Upper lobe of right lung (tissue), 1 donor: ENCODE measurements around the gene TSNAX. TPM values are rescaled to one million over a fixed set of nuclear protein-coding genes. Genes with fewer than 3 reads are reported as not detected.

ENCODE experiments used
- ATAC-seq: fragments of 200-7000 bp; cut with Tn5 transposase; one replicate; pipeline ENCODE4 v1.9.1; 2020; ENCODE audit warnings: mild to moderate bottlenecking, moderate library complexity
- DNase-seq: peaks from one replicate; pipeline ENCODE4 v3.0.0-alpha.2; 2020
- H3K27ac ChIP-seq: fragments of 200-600 bp; one replicate; pipeline ENCODE4 v1.8.0; 2022
- H3K27me3 ChIP-seq: fragments of 200-600 bp; one replicate; pipeline ENCODE4 v1.8.0; 2022; ENCODE audit warnings: mild to moderate bottlenecking
- H3K36me3 ChIP-seq: fragments of 200-600 bp; one replicate; pipeline ENCODE4 v1.8.0; 2022
- H3K4me1 ChIP-seq: fragments of 200-600 bp; one replicate; pipeline ENCODE4 v1.8.0; 2022
- H3K4me3 ChIP-seq: fragments of 200-600 bp; one replicate; pipeline ENCODE4 v1.8.0; 2022; ENCODE audit warnings: mild to moderate bottlenecking
- H3K9me3 ChIP-seq: fragments of 200-600 bp; one replicate; pipeline ENCODE4 v1.8.0; 2022
- CTCF ChIP-seq: fragments of 200-600 bp; IDR thresholded peaks from one replicate; pipeline ENCODE4 v1.8.0; 2022; ENCODE audit warnings: antibody characterized with exemption
- intact Hi-C: fragments of 100-400 bp; cut with DNase I; formaldehyde crosslinking; loops from one replicate; pipeline ENCODE4 v1.11.0; 2022
- total RNA-seq: library from RNA; stranded (reverse); fragmentation: NEBNext Ultra II Directional; extraction: Animal tissue kit (Norgen Biotek cat#: 25700); gene quantifications from one replicate; pipeline ENCODE4 v1.2.1, GENCODE V29; 2021
- donor health status: DM: no; HTN: yes; CAD: no; lungs with severe emphysema.

The TSNAX gene
- total RNA-seq, 1 donor from 2014 or later: 36.0 TPM

- intact Hi-C loops: no loop called here
- no peak for ATAC-seq
- no peaks in the 10 kb centered on the region for H3K27me3 ChIP-seq
- TF ChIP-seq CTCF: no peak
- H3K27ac ChIP-seq: no peak overlapping the region
- H3K4me3 ChIP-seq: no peak overlapping the region
- H3K9me3 ChIP-seq: no peaks in the 10 kb centered on the region
- no peaks in the 10 kb centered on the region for H3K36me3 ChIP-seq
- no peak for DNase-seq
- no peaks in the 10 kb centered on the region for H3K4me1 ChIP-seq
Observed at GRCh38 chr1:231581859-231582258, 53.4 kb downstream of the TSNAX start.

- Histone ChIP-seq H3K4me3 (no peak overlapping the region), H3K36me3 (no peaks in the 10 kb centered on the region), H3K27me3 (no peaks in the 10 kb centered on the region), H3K27ac (no peak overlapping the region), H3K9me3 (no peaks in the 10 kb centered on the region), H3K4me1 (no peaks in the 10 kb centered on the region)
- ATAC-seq: no peak
- no peak for TF ChIP-seq CTCF
- intact Hi-C loops: no loop called here
- no peak for DNase-seq
Observed at GRCh38 chr1:231583376-231583775, 54.9 kb downstream of the TSNAX start.

GRCh38 chr1:231584117-231584516, 55.6 kb downstream of the TSNAX start:
- DNase-seq (no peak), ATAC-seq (no peak)
- H3K27ac ChIP-seq: no peak overlapping the region
- no peaks in the 10 kb centered on the region for H3K4me1 ChIP-seq
- intact Hi-C loops: no loop called here
- no peaks in the 10 kb centered on the region for H3K27me3 ChIP-seq
- no peaks in the 10 kb centered on the region for H3K9me3 ChIP-seq
- TF ChIP-seq CTCF: no peak
- H3K4me3 ChIP-seq: no peak overlapping the region
- no peaks in the 10 kb centered on the region for H3K36me3 ChIP-seq

- intact Hi-C loops: no loop called here
- no peak for TF ChIP-seq CTCF
- Histone ChIP-seq H3K27me3 (no peaks in the 10 kb centered on the region), H3K4me3 (no peak overlapping the region), H3K4me1 (no peaks in the 10 kb centered on the region), H3K9me3 (no peaks in the 10 kb centered on the region), H3K36me3 (no peaks in the 10 kb centered on the region), H3K27ac (no peak overlapping the region)
- ATAC-seq (no peak), DNase-seq (no peak)
Observed at GRCh38 chr1:231584921-231585320, 56.5 kb downstream of the TSNAX start.

GRCh38 chr1:231590453-231591198, 62.2 kb downstream of the TSNAX start:
- no peaks in the 10 kb centered on the region for H3K9me3 ChIP-seq
- intact Hi-C loops: no loop called here
- no peak overlapping the region for H3K27ac ChIP-seq
- no peak overlapping the region for H3K4me3 ChIP-seq
- peak; percentile 91 for ATAC-seq
- no peaks in the 10 kb centered on the region for H3K27me3 ChIP-seq
- H3K36me3 ChIP-seq: no peaks in the 10 kb centered on the region
- peak; percentile 69 for TF ChIP-seq CTCF
- H3K4me1 ChIP-seq: no peaks in the 10 kb centered on the region
- no peak for DNase-seq

GRCh38 chr1:231591466-231591865, 63.0 kb downstream of the TSNAX start:
- Histone ChIP-seq H3K9me3 (no peaks in the 10 kb centered on the region), H3K36me3 (no peaks in the 10 kb centered on the region), H3K4me1 (no peaks in the 10 kb centered on the region), H3K4me3 (no peak overlapping the region), H3K27ac (no peak overlapping the region), H3K27me3 (no peaks in the 10 kb centered on the region)
- ATAC-seq (no peak), DNase-seq (no peak)
- no peak for TF ChIP-seq CTCF
- intact Hi-C loops: no loop called here
